ENCODE results near the gene IFITM2.
"Not testable (repeated sequence)": the region's sequence is repeated elsewhere in the genome, so short reads cannot be mapped to it uniquely, and the experiment has no call there.

The IFITM2 gene

DNA sequence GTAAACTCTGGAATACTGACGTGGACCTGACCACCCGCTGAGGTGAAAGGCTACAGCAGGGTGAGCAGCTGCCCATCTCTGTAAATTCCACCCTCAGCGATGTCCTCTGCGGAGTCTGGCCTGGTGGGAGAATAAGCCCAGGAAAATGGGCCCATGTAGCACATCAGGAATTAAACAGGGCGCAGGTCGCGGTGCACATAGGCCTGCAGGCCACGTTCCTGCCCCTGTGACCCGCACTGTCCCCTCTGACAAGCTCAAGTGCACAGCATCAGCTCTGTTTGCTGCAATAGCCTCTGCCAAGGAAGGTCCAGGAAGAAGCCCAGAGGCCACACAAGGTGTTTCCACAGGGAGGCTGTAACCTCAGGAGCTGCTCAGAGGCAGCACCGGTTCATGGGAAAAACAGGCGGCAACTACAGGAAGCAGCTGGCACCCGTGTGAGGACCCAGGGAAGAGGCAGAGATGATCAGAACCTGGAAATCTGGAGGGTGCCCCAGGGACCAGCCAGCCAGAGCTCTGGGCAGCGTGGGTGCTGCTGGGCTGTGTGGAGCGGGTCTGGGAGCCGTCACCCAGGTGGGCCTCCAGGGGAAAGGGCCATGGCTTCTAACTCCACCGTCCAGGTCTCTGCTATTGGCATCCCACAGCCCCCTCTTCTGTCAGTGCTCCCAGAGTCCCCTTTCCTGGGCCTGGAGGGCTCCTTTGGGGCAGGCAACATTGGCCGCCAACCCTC lies 808 bp upstream of the IFITM2 start:
- H3K4me3 ChIP-seq (ENCODE audit: low read length), result no peak overlapping the region
- DNase-seq (ENCODE audit: low read depth), result no peak
- TF ChIP-seq, protein P1, sequence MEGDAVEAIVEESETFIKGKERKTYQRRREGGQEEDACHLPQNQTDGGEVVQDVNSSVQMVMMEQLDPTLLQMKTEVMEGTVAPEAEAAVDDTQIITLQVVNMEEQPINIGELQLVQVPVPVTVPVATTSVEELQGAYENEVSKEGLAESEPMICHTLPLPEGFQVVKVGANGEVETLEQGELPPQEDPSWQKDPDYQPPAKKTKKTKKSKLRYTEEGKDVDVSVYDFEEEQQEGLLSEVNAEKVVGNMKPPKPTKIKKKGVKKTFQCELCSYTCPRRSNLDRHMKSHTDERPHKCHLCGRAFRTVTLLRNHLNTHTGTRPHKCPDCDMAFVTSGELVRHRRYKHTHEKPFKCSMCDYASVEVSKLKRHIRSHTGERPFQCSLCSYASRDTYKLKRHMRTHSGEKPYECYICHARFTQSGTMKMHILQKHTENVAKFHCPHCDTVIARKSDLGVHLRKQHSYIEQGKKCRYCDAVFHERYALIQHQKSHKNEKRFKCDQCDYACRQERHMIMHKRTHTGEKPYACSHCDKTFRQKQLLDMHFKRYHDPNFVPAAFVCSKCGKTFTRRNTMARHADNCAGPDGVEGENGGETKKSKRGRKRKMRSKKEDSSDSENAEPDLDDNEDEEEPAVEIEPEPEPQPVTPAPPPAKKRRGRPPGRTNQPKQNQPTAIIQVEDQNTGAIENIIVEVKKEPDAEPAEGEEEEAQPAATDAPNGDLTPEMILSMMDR (conservative IDR thresholded peaks at IDR 0.05; ENCODE audit: low read depth, low read length), result no peak

DNA sequence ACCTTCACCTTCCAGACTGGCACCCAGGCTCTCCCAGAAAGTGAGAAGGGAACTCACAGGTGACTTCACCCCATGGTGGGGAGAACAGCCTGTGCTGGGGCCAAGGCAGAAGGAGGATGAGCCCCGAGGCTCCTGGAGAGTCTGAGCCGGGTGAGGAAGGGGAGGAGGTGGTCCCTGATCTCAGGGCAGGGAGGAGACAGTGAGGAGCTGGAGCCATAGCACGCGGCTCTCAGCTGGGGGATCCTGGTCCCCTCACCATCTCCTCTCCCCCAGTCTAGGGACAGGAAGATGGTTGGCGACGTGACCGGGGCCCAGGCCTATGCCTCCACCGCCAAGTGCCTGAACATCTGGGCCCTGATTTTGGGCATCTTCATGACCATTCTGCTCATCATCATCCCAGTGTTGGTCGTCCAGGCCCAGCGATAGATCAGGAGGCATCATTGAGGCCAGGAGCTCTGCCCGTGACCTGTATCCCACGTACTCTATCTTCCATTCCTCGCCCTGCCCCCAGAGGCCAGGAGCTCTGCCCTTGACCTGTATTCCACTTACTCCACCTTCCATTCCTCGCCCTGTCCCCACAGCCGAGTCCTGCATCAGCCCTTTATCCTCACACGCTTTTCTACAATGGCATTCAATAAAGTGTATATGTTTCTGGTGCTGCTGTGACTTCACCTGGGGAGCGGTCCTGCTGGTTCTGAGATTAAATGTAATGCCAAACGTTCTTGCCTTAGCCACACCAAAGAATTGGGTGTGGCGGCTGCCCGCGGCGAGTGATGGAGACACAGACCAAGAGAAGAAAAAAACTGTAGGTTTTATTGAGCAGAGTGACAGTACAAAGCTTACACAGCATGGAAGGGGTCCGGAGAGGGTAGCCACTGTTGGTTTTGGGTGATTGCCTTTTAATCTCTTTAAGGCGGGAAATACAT lies 1.4 kb downstream of the IFITM2 start:
- not testable (repeated sequence) for DNase-seq (ENCODE audit: low read depth)

DNA sequence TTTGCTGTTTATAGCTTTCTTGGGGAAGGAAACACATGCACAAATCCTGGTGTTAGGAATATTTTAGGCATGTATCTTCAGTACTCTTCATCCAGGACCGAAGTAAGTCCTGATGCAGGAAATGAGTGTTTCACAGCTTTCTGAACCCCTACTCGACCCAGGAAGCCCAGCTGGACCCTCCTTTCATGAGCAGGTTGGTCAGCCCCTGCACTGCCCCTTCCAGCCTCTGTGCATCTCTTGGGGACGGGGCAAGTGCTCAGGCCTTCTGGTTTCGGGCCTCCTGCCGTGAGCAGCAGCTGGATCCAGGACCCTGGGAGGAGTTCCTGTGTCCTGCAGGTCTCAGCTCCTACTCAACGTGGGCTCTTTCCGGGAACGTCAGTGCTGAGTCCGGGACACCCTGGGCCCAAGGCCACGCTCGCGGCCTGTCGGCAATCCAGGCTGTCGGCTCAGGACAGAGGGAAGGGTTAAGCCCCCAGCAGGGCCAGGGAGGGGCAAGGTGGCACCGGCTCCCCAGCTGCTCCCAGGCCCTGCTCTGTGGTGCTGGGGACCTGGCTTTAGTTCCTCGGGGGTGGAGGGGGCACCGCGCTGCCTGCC lies 2.5 kb downstream of the IFITM2 start:
- DNase-seq (ENCODE audit: low read depth), result not testable (repeated sequence)
- peak overlapping the region; percentile 22 for H3K4me3 ChIP-seq (ENCODE audit: low read length)

More for the DNA sequence above, 1.4 kb downstream of the IFITM2 start:
- H3K4me3 ChIP-seq (ENCODE audit: low read length), result peak overlapping the region; percentile 29

DNA sequence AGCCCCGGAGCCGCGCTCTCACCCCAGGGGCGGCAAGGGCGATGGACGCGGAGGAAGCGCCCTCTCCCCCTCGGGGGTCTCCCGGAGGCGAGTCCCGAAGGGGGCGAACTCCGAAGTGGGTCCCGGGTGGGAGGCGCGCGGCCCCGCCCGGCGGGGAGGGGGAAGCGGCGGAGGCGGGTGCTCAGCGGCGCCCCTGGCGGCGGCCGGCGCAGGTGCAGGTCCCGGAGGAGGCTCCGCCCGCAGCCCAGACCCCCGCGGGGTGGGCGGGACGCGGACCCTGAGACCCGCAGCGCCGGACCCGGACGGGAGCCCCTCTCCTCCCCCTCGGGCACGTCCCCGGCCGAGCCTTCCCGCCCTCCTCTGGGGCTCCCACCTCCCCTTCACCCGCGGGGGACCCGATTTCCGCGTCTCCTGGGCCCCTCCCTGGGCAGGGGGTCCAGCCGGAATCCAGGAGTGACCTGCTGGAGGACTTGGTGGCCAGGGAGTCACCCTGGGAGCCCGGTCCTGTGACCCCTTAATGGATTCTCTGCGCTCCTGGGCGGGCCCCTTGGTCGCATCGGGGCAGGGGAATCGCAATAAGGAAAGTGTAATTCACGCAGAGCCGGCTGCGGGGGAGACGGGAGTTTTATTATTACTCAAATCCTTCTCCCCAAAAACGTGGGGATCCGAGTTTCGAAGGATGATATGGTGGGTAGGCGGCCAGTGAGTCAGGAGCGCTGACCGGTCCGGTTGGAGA lies 3.6 kb downstream of the IFITM2 start:
- DNase-seq (ENCODE audit: low read depth), result not testable (repeated sequence)
- H3K4me3 ChIP-seq (ENCODE audit: low read length), result peak overlapping the region; percentile 29

DNA sequence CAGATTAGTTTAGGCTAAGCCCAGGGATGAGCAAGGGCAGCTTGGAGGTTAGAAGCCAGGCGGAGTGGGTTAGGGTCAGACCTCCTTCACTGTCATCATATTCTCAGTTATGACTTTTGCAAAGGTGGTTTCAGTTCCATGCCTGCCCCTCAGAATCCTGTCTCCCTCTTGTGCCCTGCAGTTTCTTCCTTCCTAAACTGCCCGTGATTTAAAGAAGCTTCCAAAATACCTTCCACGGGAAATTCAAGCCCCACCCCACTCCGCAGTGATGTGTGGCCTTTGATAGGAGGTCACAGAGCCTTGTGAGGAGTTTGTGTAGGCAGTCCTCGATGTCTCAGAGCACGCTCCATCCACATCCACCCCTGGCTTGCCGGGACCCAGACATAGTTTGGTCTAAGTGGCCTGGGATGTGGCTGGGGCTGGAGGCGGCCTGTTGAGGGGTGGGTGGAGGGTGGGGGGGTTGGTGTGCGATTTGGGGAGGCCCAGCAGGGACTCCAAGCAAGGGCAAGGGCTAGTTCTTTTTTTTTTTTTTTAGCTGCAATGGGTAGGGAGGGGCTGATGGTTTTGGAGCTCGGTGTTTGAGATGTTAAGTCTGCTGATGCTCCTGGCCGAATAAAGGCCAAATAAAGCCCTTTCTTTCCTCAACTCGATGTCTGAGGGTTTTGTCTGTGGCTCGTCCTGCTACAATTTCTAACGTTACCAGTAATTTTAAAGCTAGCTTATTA lies 4.6 kb downstream of the IFITM2 start:
- no peak for DNase-seq (ENCODE audit: low read depth)
- no peak overlapping the region for H3K4me3 ChIP-seq (ENCODE audit: low read length)
- TF ChIP-seq, protein P1 (conservative IDR thresholded peaks at IDR 0.05; ENCODE audit: low read depth, low read length), result no peak

DNA sequence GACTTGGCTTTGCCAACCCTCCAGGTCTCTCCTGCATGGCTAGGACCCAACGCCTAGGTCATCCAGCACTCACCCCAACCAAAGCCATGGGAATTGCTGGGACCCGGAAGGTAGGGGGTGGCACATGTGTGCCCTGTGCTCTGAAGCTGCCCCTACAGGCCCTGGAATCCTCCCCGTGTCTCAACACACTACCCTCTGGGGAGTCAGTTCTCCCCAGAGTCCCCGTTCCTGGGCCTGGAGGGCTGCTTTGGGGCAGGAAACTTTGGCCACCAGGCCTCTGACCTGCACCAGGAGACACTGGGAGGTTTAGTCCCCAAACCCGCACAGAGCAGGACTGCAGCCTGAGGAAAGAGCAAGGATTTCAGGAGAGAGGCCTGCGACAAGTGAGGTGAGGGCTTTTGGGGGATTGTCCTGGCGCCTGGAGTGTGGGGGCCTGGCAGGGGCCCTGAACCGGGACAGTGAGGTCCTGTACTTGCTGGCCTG lies 5.7 kb downstream of the IFITM2 start:
- TF ChIP-seq, protein P1 (conservative IDR thresholded peaks at IDR 0.05; ENCODE audit: low read depth, low read length), result no peak
- no peak overlapping the region for H3K4me3 ChIP-seq (ENCODE audit: low read length)
- no peak for DNase-seq (ENCODE audit: low read depth)

DNA sequence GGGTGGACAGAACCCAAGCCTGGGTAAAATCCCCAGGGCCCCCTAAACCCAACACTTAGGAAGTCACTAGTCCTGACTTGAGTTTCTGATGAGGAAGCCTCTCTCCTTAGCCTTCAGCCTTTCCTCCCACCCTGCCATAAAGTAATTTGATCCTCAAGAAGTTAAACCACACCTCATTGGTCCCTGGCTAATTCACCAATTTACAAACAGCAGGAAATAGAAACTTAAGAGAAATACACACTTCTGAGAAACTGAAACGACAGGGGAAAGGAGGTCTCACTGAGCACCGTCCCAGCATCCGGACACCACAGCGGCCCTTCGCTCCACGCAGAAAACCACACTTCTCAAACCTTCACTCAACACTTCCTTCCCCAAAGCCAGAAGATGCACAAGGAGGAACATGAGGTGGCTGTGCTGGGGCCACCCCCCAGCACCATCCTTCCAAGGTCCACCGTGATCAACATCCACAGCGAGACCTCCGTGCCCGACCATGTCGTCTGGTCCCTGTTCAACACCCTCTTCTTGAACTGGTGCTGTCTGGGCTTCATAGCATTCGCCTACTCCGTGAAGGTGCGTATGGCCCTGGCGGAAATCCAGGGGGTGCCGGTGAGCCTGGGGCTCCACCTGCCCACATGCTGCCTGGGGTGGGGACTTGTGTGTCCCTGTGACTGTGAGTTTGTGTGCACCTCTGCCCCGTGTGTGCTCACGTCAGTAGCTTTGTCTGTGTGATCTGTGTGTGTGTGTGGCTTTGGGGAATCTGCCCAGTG lies 6.4 kb downstream of the IFITM2 start, which contains the start of gene IFITM1:
IFITM1 (plus strand) TSS at position 254 of the 767 bp plus-strand sequence; CDS start at position 385, 131 bp downstream.
- no peak for DNase-seq (ENCODE audit: low read depth)
- TF ChIP-seq, protein P1 (conservative IDR thresholded peaks at IDR 0.05; ENCODE audit: low read depth, low read length), result no peak
- no peak within 1 kb of the TSS for H3K4me3 ChIP-seq (ENCODE audit: low read length)

DNA sequence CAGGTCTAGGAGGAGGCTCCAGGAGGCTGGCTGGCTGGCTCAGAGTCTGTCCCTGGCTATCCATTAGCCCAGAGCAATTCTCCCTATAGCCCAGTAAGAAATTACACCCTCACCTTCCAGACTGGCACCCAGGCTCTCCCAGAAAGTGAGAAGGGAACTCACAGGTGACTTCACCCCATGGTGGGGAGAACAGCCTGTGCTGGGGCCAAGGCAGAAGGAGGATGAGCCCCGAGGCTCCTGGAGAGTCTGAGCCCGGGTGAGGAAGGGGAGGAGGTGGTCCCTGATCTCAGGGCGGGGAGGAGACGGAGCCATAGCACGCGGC lies 6.9 kb downstream of the IFITM2 start:
- not testable (repeated sequence) for H3K4me3 ChIP-seq (ENCODE audit: low read length); DNase-seq (ENCODE audit: low read depth)

Measured in retinal pigment epithelial cell (primary cell).